Tibial artery (tissue), 4 donors: Measurements from ENCODE around the gene C19orf44.

Experiments used
- DNase-seq, 2 donors: peaks; one replicate each; pipeline ENCODE4 v3.0.0-alpha.2; 2019
- H3K27ac ChIP-seq, 2 donors: fragments of 200-600 bp; sonication (generic) in 1 of 2; 1 replicate in 1 of 2; 2 replicates in 1 of 2; pipeline ENCODE4 v1.5.1; 2018 to 2019; ENCODE audit warnings: mild to moderate bottlenecking in 1 of 2
- H3K27me3 ChIP-seq, 2 donors: fragments of 200-600 bp; sonication (generic) in 1 of 2; one replicate each; pipeline versions ENCODE4 v1.5.1 to v1.6.0; 2016 to 2019
- H3K36me3 ChIP-seq, 3 donors: fragments of 200-600 bp; sonication (generic) in 2 of 3; one replicate each; pipeline ENCODE4 v1.5.1; 2016 to 2019; ENCODE audit warnings: mild to moderate bottlenecking in 2 of 3
- H3K4me1 ChIP-seq, 4 donors: fragments of 200-600 bp; sonication (generic) in 2 of 4; 1 replicate in 3 of 4; 2 replicates in 1 of 4; pipeline ENCODE4 v1.5.1; 2016 to 2019
- H3K4me3 ChIP-seq, 2 donors: fragments of 200-600 bp; sonication (generic) in 1 of 2; 1 replicate in 1 of 2; 2 replicates in 1 of 2; pipeline ENCODE4 v1.5.1; 2018 to 2019; ENCODE audit warnings: mild to moderate bottlenecking in 2 of 2
- H3K9me3 ChIP-seq, 3 donors: fragments of 200-600 bp; sonication (generic) in 1 of 3; one replicate each; pipeline ENCODE4 v1.5.1; 2016 to 2019
- intact Hi-C: fragments of 100-400 bp; cut with DNase I; formaldehyde crosslinking; loops from one replicate; pipeline ENCODE4 v1.15.0; 2023; ENCODE audit warnings: low total_unique reads
- TF ChIP-seq, protein P1 (sequence below), 2 experiments: fragments of 200-600 bp in 1 of 2; fragments of 450-650 bp in 1 of 2; IDR thresholded peaks; one replicate each; pipeline ENCODE4 v1.5.1; 2017 to 2019; ENCODE audit warnings: antibody characterized with exemption in 2 of 2, mild to moderate bottlenecking in 1 of 2, moderate library complexity in 1 of 2

Gene C19orf44

DNA sequence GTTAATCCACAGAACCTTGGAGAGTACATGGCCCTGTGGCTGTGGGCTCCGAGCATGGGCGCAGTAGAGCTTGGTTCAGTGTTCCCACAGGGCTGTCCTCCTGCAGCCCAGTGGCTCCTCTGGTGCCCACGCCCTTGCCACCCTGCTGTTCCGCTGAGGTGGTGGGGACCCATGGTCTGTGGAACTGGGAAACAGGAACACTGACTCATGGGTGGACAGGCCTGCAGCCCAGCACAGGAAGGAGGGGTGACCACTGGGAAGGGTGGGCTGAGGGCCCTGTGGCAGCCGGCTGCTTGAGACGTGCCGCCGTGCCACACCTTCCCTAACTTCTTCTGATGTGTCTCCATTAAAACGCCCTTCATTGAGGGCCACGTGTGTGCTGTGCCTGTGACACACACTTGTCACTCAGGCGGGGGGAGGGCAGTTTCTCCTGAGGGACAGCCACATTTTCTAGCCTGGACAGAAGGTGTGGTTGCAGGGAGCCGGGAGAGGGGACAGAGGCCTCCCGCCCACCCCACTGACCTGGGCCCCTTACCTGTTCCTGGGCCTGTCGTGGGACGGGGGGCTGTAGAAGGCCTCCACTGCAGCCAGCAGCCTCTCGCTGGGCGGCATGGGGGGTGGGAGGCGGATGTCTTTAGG is 24.9 kb downstream of the C19orf44 start:
- no peaks in the 10 kb centered on the region for H3K27me3 ChIP-seq
- H3K9me3 ChIP-seq: no peaks in the 10 kb centered on the region
- H3K27ac ChIP-seq: no peak overlapping the region
- DNase-seq: no peak
- TF ChIP-seq, protein P1, sequence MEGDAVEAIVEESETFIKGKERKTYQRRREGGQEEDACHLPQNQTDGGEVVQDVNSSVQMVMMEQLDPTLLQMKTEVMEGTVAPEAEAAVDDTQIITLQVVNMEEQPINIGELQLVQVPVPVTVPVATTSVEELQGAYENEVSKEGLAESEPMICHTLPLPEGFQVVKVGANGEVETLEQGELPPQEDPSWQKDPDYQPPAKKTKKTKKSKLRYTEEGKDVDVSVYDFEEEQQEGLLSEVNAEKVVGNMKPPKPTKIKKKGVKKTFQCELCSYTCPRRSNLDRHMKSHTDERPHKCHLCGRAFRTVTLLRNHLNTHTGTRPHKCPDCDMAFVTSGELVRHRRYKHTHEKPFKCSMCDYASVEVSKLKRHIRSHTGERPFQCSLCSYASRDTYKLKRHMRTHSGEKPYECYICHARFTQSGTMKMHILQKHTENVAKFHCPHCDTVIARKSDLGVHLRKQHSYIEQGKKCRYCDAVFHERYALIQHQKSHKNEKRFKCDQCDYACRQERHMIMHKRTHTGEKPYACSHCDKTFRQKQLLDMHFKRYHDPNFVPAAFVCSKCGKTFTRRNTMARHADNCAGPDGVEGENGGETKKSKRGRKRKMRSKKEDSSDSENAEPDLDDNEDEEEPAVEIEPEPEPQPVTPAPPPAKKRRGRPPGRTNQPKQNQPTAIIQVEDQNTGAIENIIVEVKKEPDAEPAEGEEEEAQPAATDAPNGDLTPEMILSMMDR (IDR thresholded peaks at IDR 0.05): no peak
- intact Hi-C loops: no loop called here
- no peak overlapping the region for H3K4me3 ChIP-seq
- peaks cover 91 to 100% (median 98%) of the 10 kb centered on the region in 3 donors for H3K36me3 ChIP-seq
- no peaks in the 10 kb centered on the region for H3K4me1 ChIP-seq

DNA sequence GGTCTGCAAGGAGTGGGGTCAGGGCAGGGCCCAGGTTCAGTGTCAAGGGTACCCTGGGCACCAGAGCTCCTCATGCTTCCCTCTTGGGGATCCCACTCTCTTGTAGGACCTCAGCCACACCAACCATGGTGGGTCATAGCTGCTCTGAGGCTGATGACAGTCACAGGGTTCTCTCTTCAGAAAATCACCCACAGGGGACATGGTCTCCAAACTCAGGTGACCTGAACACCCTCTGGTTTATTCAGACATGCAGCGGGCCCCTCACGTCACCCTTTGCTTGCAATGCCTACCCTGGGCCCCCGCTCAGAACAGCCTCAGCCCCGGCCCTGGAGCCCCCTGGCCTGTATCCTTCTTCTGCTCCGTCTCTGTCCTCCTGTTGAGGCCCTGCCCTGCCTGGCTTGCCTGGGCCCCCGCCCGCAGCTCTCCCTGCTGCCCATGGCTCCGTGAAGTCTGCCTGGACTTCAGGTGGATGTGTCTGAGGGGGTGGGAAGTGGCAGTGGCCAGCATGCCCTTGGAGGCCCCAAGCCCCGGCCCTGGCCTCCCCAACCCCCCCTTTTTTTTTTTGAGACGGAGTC is 25.6 kb downstream of the C19orf44 start:
- Histone ChIP-seq H3K9me3 (no peaks in the 10 kb centered on the region), H3K4me3 (no peak overlapping the region), H3K4me1 (no peaks in the 10 kb centered on the region), H3K27me3 (no peaks in the 10 kb centered on the region), H3K27ac (no peak overlapping the region), H3K36me3 (peaks cover 97 to 100% (median 98%) of the 10 kb centered on the region in 3 donors)
- DNase-seq: no peak
- intact Hi-C loops: no loop called here
- TF ChIP-seq, protein P1 (IDR thresholded peaks at IDR 0.05): no peak

DNA sequence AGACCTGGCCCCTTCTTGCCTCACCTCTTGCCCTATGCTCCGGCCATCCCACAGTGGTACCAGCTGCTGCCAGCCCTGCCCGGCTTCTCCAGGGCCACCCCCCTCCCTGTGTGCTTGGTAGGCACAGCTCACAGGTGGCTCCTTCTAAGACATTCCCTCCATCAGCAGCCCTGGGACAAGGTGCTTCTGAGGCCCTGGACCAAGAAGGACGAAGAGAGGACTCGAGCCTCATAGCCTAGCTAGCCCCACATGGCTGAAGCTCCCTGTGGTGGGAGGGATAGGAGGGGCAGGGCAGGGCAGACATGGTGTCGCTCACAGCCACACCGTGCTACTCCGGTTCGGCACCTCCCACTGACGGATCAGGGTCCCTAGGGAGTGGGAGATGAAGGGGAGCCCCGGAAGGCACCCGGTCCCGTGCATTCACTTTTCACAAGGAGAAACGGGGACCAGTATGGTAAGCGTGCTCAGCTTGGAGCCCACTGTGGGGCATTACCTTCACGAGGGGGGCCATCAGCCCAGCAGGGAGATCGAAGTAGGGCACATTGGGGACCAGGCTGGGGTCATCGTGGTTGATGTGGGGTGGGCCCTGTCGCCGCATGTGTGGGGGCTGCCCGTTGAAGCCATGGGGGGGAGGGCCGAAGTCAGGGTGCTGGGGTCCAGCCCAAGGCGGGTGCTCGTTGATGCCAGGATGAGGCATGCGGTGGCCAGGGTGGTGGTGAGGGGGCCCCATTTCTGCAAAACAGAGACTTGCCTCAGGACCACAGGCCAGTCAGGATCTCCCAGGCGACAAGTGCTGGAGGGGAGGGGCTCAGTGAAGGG is 26.6 kb downstream of the C19orf44 start:
- no peak for DNase-seq
- H3K36me3 ChIP-seq: peaks cover 97 to 100% (median 98%) of the 10 kb centered on the region in 3 donors
- no peak overlapping the region for H3K4me3 ChIP-seq
- TF ChIP-seq, protein P1 (IDR thresholded peaks at IDR 0.05): no peak
- H3K27ac ChIP-seq: no peak overlapping the region
- intact Hi-C loops: no loop called here
- no peaks in the 10 kb centered on the region for H3K4me1 ChIP-seq
- no peaks in the 10 kb centered on the region for H3K9me3 ChIP-seq
- no peaks in the 10 kb centered on the region for H3K27me3 ChIP-seq

DNA sequence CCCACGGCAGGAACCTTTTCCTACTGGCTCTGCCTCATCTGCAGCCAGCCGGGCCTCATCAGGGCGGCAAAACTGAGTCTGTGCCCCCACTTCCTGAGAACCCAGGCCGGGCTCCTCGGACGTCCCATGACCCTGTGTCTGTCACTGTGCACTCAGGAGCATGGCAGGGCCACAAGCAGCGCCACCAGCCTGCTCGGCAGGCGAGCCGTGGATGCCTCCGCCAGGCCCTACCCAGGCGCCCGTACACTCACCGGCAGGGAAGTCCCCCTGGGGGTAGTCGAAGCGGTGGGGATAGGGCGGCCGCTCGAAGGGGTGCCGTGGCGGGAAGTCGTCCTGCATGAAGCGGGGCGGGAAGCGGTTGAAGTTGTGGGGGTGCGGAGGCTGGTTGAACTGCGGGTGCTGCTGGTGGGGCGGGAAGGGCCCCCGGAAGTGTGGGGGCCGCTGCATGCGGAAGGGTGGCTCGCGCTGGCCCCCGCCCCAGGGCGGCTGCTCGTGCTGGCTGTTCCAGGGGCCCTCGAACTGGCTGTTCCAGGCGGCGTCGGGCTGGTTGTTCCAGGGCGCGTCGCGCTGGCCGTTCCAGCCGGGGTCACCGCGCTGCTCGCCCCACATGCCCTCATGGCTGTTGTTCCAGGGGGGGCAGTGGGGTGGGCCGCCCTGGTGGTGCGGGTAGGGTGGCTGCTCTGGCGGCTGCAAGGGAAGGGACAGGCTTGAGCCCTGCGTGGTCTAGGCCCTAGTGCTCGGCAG is 29.0 kb downstream of the C19orf44 start:
- no peaks in the 10 kb centered on the region for H3K27me3 ChIP-seq
- H3K27ac ChIP-seq: no peak overlapping the region
- peaks cover 97 to 100% (median 97%) of the 10 kb centered on the region in 3 donors for H3K36me3 ChIP-seq
- no peak overlapping the region for H3K4me3 ChIP-seq
- no peak for DNase-seq
- no peaks in the 10 kb centered on the region for H3K9me3 ChIP-seq
- intact Hi-C loops: no loop called here
- H3K4me1 ChIP-seq: no peaks in the 10 kb centered on the region
- TF ChIP-seq, protein P1 (IDR thresholded peaks at IDR 0.05): no peak

DNA sequence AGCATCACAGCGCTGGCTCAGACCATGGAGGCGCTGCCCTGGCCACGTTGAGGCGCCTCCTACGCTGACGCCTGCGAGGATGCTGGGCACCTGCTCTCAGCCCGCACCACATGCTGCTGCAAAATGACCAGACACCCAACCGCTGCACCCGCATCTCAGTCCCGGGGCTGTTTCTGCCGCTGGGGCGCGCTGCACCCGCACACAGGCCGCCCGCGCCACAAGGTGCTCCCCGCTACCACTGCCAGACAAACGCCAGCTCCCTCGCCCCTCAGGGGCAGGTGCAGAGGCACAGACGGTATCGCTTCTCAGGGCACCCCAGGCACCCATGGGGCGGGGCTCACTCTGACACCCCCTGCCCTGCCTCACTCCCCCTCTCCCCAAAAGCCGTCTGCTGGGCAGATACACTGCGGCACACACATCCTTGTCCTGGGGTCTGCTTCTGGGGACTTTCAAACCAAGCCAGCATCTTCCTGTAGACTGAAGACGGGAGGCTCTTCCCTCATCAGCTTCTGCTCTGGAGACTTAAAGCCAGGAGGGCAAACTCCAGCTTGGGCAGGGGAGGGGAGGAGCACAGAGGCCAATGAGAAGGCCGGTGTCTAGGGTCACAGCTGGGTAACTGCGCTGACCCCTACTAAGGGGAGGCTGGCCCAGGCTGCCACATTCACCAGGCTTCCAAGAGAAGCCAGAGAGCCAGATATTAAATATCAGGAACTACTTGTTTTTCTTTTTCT is 29.7 kb downstream of the C19orf44 start:
- H3K36me3 ChIP-seq: peaks cover 97 to 100% (median 97%) of the 10 kb centered on the region in 3 donors
- no peaks in the 10 kb centered on the region for H3K9me3 ChIP-seq
- H3K4me3 ChIP-seq: no peak overlapping the region
- H3K27ac ChIP-seq: no peak overlapping the region
- DNase-seq: no peak
- intact Hi-C loops: no loop called here
- H3K4me1 ChIP-seq: no peaks in the 10 kb centered on the region
- TF ChIP-seq, protein P1 (IDR thresholded peaks at IDR 0.05): no peak
- no peaks in the 10 kb centered on the region for H3K27me3 ChIP-seq
